ENCODE measurements around the gene ANO3.

ANO3 gene

GRCh38 chr11:26554455-26554854, 222.5 kb downstream of the ANO3 start:
- TF ChIP-seq GATA2 (IDR thresholded peaks at IDR 0.05; ENCODE audit: low read depth, low read length), result no peak
- TF ChIP-seq GATA3 (IDR thresholded peaks at IDR 0.05; ENCODE audit: low read depth, low read length), result no peak

- TF ChIP-seq GATA3 (IDR thresholded peaks at IDR 0.05; ENCODE audit: low read depth, low read length), result no peak
Observed at GRCh38 chr11:26556582-26556981, 224.7 kb downstream of the ANO3 start.

GRCh38 chr11:26557666-26558065, 225.7 kb downstream of the ANO3 start:
- no peak for TF ChIP-seq GATA3 (IDR thresholded peaks at IDR 0.05; ENCODE audit: low read depth, low read length)
- no peak for TF ChIP-seq GATA2 (IDR thresholded peaks at IDR 0.05; ENCODE audit: low read depth, low read length)

- TF ChIP-seq GATA2 (IDR thresholded peaks at IDR 0.05; ENCODE audit: low read depth, low read length), result no peak
- no peak for TF ChIP-seq GATA3 (IDR thresholded peaks at IDR 0.05; ENCODE audit: low read depth, low read length)
Observed at GRCh38 chr11:26558190-26558589, 226.3 kb downstream of the ANO3 start.

GRCh38 chr11:26569646-26570045, 237.7 kb downstream of the ANO3 start:
- TF ChIP-seq GATA2 (IDR thresholded peaks at IDR 0.05; ENCODE audit: low read depth, low read length) (no peak), GATA3 (IDR thresholded peaks at IDR 0.05; ENCODE audit: low read depth, low read length) (no peak)

GRCh38 chr11:26571861-26572654, 240.1 kb downstream of the ANO3 start, which contains the start of gene MUC15:
Gene MUC15, minus strand, starts transcription at chr11:26572263. Its CDS starts 5,169 bp downstream, at chr11:26567094.
- TF ChIP-seq GATA3 (IDR thresholded peaks at IDR 0.05; ENCODE audit: low read depth, low read length), result no peak
- TF ChIP-seq GATA2 (IDR thresholded peaks at IDR 0.05; ENCODE audit: low read depth, low read length), result no peak

- TF ChIP-seq GATA3 (IDR thresholded peaks at IDR 0.05; ENCODE audit: low read depth, low read length) (no peak), GATA2 (IDR thresholded peaks at IDR 0.05; ENCODE audit: low read depth, low read length) (no peak)
Observed at GRCh38 chr11:26572770-26573402, 241.0 kb downstream of the ANO3 start.

- no peak for TF ChIP-seq GATA3 (IDR thresholded peaks at IDR 0.05; ENCODE audit: low read depth, low read length)
- no peak for TF ChIP-seq GATA2 (IDR thresholded peaks at IDR 0.05; ENCODE audit: low read depth, low read length)
Observed at GRCh38 chr11:26573896-26574295, 242.0 kb downstream of the ANO3 start.

GRCh38 chr11:26575946-26576345, 244.0 kb downstream of the ANO3 start:
- no peak for TF ChIP-seq GATA2 (IDR thresholded peaks at IDR 0.05; ENCODE audit: low read depth, low read length)
- TF ChIP-seq GATA3 (IDR thresholded peaks at IDR 0.05; ENCODE audit: low read depth, low read length), result no peak

- no peak for TF ChIP-seq GATA2 (IDR thresholded peaks at IDR 0.05; ENCODE audit: low read depth, low read length)
- TF ChIP-seq GATA3 (IDR thresholded peaks at IDR 0.05; ENCODE audit: low read depth, low read length), result no peak
Observed at GRCh38 chr11:26578998-26579661, 247.2 kb downstream of the ANO3 start.

GRCh38 chr11:26579683-26580082, 247.8 kb downstream of the ANO3 start:
- TF ChIP-seq GATA2 (IDR thresholded peaks at IDR 0.05; ENCODE audit: low read depth, low read length), result no peak
- TF ChIP-seq GATA3 (IDR thresholded peaks at IDR 0.05; ENCODE audit: low read depth, low read length), result no peak

GRCh38 chr11:26580929-26581328, 249.0 kb downstream of the ANO3 start:
- TF ChIP-seq GATA2 (IDR thresholded peaks at IDR 0.05; ENCODE audit: low read depth, low read length), result no peak
- no peak for TF ChIP-seq GATA3 (IDR thresholded peaks at IDR 0.05; ENCODE audit: low read depth, low read length)

GRCh38 chr11:26583550-26583949, 251.6 kb downstream of the ANO3 start:
- no peak for TF ChIP-seq GATA3 (IDR thresholded peaks at IDR 0.05; ENCODE audit: low read depth, low read length)

- TF ChIP-seq GATA3 (IDR thresholded peaks at IDR 0.05; ENCODE audit: low read depth, low read length), result no peak
- no peak for TF ChIP-seq GATA2 (IDR thresholded peaks at IDR 0.05; ENCODE audit: low read depth, low read length)
Observed at GRCh38 chr11:26584818-26585217, 252.9 kb downstream of the ANO3 start.

GRCh38 chr11:26587073-26587472, 255.1 kb downstream of the ANO3 start:
- TF ChIP-seq GATA3 (IDR thresholded peaks at IDR 0.05; ENCODE audit: low read depth, low read length) (no peak), GATA2 (IDR thresholded peaks at IDR 0.05; ENCODE audit: low read depth, low read length) (no peak)
